ENCODE data around the gene PDIA6.

The PDIA6 gene

GRCh38 chr2:10778724-10779115 is 33.9 kb downstream of the PDIA6 start:
- no peak for DNase-seq

DNA sequence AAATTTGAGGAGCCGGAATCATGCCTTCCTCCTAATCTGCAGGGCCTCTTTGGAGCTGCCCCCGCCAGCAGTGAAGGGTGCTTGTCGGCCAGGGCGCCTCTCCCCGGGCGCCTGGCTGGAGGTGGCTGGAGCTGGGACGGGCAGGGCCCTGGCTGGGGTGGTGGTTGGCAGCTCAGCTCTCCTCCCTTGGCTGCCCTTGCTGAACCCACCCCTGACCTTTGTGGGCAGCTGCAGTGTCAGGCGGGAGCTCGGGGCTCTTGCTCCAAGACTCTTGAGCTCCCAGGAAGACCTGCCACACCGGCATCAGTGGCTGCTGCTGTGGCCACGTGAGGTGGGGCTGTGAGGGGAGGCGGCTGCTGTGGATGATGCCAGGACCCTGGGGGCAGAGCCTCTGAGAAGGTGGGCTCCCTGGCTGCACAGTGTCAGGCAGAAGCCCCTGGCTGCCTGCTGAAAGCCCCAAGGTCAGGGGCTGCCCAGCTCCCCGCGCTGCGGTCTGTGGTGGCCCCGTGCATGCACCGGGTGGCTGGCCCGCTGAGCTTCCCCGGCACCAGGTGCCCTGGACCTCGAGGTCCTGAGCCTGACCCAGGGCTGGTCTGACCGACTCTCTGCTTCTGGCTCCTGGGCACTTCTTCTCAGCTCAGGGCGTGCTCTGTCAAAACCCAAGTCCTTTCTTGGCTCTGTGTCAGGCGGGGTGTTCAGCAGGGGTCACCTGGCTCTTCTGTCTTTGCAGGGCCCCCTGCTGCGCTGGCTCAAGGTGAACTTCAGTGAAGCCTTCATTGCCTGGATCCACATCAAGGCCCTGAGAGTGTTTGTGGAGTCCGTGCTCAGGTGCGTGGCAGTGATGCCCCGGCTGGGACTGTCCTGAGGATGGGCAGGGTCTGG is 34.5 kb downstream of the PDIA6 start:
- DNase-seq: no peak

DNA sequence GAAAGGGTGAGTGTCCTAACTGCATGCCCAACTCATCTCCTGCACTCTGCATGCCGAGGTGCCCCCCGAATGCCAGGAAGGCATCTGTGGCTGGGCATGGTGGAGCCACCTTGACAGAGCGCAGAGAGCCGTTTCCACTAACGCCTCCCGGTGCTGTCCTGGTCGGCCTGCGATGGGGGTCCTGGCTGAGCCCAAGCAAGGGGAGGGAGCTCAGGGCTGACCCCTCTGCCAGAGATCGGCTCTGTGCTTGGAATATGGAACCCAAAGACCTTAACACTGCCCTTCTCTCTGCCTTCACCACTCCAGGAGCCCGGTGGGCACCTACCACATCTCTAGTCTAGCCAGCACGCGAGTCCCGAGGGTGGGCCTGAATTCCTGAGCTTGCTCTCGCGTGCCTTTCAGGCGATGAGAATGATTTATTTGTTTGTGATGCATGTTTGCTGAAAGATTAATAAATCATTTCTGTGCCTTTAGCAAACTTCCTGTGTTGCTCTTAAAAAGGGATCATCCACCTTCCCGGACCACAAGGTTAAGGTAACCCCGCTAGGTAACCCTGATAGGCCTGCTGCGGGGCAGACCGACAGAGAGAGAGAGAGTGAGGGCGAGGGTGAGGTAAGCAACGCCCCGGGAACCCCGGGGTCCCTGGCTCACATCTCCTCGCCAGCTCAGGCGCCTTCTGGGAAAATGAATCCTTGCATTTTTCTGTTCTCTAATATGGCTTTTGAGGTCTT is 35.3 kb downstream of the PDIA6 start:
- DNase-seq: no peak

- no peak for DNase-seq
Observed at GRCh38 chr2:10776231-10776977, 36.2 kb downstream of the PDIA6 start.

DNA sequence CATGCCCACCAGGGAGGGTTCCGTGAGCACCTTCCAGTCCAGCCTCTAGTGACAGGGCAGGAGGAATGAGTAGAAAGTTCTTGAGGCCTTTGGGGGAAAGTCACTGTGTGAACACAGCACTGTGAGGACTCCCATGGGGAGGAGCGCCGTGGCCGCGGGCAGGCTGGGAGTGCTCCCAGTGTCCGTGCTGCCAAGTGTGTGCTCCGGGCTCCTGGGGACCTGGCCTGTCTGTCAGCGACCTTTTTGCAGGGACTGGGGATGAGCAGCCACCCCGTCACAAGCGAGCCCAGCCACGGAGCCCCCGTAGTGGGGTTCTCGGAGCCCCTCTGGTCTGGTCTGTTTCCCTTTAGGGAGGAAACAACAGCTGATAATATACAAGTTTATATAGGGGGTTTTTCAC is 36.8 kb downstream of the PDIA6 start:
- no peak for DNase-seq

- no peak for DNase-seq
Observed at GRCh38 chr2:10775021-10775780, 37.4 kb downstream of the PDIA6 start.

GRCh38 chr2:10774394-10774793 is 38.2 kb downstream of the PDIA6 start:
- no peak for DNase-seq

DNA sequence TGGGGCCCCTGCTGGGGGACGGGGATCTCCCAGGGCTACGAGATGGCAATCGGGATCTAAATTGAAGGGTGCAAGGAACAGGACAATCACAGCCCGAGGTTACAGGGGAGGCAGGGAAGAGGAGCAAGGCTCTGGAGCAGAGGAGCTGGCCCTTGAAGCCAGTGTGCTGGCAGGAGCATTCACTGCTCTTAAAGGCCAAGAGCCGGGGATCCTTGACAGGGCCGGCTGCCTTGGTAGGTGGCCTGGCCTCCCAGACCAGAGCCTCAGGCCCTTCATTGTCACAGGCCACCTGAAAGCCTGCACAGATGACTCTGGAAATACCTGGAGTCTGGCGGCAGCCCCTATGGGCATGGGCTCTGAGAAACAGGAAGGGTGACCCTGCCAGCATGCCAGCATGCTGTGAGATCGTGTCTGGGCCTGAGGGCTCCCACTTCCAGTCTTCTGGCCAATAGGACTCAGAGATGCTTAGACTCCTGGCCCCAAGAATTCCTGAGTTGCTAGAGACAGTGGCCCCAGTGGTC is 38.7 kb downstream of the PDIA6 start:
- no peak for DNase-seq

DNA sequence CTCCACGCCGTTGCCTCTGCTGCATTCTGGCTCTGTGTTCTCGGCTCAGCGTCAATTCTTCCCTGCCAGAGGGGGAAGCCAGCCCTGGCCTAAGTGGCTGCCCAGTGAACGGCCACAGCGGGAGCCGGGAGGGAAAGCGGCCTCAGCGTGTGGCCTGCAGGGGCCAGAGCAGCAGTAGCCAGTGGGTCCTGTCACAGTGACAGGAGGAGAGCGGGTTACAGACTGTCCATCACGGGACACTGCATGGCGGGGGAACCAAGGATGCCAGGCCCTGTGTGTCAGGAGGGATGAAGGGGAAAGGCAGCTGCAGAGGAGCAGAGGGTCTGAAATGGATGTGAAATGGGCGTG is 39.7 kb downstream of the PDIA6 start:
- DNase-seq: no peak

DNA sequence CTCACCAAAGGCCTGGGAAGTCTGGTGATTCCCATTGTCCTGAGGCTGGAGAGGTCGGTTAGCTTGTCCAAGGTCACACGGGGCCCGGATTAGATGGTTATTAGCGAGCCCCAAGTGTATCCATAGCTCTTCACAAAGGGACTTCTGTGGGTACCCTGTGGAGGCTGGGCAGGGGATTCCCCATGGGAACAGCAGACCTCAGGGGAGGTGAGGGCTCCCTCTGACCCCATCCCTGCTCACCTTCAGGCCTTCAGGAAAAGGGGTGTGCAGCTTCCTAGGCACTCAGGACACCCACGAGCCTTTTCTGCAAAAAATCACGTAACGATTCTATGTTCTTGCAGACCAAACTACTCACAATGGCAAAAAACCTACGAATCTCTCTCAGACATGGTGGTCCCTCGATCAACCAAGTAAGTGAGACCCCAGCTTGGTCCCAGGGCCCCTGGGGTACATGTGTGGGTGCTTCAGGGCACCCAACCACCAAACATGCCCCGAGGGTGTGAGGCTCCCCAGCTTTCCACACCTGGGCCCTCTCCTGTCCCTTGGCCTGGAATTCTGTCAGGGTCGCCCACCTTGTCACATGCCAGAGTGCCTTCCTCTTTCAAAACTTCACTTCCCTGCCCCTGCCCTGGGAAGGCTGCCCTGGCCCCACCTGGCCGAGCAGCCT is 40.3 kb downstream of the PDIA6 start:
- no peak for DNase-seq

DNA sequence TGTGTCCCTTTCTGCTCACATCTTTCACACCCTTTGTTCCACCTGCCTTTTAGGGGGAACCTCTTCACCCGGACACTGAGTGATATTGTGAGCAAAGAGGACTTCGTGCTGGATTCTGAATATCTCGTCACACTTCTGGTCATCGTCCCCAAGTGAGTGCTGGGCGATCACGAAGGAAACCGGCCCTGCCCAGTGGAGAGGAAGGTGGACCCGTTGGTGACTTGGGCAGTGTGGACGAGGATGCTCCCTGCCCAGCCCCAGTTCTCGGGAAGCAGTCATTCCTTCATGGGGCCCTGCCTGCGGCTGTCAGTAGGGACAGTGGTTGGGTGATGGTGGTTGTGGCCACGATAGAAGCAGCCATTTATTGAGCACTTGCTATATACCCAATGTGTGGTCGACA is 40.8 kb downstream of the PDIA6 start:
- DNase-seq: no peak

DNA sequence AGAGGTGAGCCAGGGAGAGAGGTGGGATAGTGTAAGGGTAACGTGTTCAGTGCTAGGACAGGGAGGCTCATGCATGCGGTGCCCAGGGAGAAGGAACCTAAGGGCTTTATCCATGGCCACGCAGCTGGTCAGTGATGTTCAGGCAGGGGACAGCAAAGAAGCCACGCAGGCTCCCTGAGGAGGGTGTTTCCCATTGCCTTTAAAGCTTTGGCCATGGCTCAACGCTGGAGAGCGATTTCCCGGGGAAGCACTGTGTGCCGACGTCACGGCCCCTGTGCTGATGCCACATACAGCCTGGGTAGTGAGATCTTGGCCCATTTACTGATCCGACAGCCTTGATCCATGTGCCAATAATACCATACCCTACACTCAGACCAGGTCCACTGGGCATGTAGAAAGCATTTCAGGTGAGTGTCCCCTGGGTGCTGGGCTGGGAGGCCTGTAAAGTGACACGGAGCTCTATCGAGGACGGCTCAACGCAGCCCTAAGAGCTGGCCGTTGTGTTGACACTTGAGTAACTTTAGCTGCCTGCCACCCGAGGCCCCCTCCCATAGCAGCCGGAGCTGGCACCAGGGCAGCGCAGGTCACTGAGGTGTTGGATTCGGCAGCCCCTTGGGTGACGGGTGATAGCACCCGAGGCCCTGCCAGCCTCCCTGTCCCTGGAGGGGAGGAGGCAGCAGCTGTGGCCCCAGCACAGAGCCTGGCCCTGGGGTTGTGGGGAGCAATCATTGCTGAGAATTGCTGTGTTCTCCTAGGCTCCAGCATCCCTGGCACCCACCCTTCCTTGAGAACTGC is 41.4 kb downstream of the PDIA6 start:
- no peak for DNase-seq

GRCh38 chr2:10768063-10768507 is 44.5 kb downstream of the PDIA6 start:
- DNase-seq: no peak

GRCh38 chr2:10765914-10766313 is 46.7 kb downstream of the PDIA6 start:
- no peak for DNase-seq

GRCh38 chr2:10765461-10765860 is 47.1 kb downstream of the PDIA6 start:
- DNase-seq: no peak

DNA sequence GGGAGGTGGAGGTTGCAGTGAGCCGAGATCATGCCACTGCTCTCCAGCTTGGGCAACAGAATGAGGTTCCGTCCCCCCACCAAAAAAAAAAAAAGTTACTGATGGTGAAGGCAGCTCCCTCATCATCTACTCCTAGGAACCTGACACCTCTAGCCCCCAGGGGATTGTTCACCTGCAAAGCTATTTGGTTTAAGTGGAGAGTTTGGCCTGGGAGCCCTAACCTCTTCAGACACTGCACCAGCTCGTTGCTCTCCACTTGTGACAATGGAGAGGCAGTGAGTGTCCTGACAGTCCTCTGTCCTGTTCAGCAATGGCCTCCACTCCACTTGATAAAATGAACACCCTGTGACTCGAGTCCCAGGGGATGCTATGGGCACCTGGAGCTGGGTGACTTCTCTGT is 47.7 kb downstream of the PDIA6 start:
- DNase-seq: no peak

- DNase-seq: no peak
Observed at GRCh38 chr2:10764096-10764785, 48.3 kb downstream of the PDIA6 start.

- no peak for DNase-seq
Observed at GRCh38 chr2:10763461-10763800, 49.2 kb downstream of the PDIA6 start.

DNA sequence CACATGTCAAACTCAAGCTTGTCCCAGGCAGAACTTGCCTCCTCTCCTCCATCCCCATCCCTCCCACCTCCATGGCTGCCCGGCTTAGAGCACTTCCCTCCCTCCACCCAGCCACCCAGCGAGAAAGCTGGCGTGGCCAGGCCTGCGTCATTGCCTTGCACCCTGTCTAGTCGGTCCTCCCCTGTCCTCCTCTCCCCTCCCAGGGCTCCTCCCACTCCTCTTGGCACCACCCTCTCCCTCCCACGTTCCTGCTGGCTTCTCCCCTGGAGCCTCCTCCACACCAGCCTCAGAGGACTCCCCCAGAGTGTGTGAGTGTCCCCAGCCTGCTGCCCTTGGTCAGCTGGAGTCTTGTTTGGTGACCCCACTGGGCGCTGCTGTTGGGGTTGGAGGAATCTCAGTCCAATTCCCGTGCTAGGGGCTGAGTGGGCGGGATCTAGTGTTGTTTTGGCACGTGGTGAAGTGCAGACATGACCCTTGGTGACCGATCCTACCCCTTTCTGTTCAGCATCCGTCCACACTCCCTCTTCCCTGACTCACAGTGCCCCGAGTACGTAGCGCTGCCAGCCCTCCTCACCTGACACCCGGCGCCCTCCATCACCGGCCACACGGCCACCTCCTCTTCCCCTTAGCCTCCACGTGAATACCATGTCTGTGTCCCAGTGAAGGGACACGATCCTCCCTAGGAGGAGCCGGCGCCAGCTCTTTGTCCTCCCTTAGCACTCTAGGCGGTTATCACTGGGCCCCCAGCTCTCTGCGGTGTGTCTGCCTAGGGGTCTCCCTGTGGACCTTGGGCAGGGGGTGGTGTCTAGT is 49.7 kb downstream of the PDIA6 start:
- no peak for DNase-seq

DNA sequence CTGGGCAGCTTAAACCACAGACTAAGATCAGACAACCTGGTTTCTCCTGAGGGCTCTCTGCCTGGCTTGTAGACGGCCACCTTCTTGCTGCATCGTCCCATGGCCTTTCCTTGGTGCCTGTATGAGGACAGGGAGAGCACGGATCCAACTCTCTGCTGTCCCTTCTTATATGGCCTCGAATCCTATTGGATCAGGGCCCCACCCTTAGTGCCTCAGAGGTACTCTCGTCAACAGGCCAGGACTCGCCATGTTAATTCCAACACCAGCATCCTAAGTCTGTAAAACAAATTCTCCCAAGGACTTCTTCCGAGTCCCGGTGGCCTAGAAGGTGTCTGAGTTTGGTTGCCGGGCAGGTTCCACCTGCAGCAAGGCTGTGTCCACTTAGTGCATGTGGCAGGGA is 51.0 kb downstream of the PDIA6 start:
- DNase-seq: no peak

Data from stimulated activated CD4-positive, alpha-beta T cell treated with anti-CD3 and anti-CD28 coated beads, Interleukin-4, amount 100 ng/mL, for 1 hour (primary cell).